ENCODE data around the gene SLC12A6.

DNA sequence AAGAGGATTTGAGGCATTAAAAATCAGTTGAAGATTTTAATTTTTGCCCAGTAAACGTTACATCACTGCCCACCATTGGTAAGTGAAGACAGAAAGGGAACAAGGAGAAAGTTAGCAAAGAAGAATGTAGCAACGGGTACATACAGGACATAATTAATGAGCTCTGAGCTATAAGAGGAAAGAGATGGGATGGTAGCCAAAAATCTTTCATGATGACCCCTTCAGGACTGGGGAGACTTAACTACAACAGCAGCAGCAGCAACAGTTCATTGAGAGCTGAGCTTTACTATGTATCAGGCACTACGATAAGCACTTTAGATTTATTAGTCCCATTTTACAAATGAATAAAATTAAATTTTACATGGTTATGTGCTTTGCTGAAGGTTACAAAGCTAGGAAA lies 94.4 kb downstream of the SLC12A6 start:
- TF ChIP-seq GATA2 (IDR thresholded peaks at IDR 0.05; ENCODE audit: low read depth, low read length) (no peak), GATA3 (IDR thresholded peaks at IDR 0.05; ENCODE audit: low read depth, low read length) (no peak)

All from SH-SY5Y (cell line).